ENCODE measurements around the gene CATSPERD. TPM values are rescaled to one million over a fixed set of nuclear protein-coding genes. Genes with fewer than 3 reads are reported as not detected.

Gene CATSPERD
- total and polyA plus RNA-seq, 8 donors = not detected

GRCh38 chr19:5683177-5683886 is 37.1 kb upstream of the CATSPERD start:
- 92 to 96% (median 94%) methylated on average over 10 of the region's 10 CpGs for WGBS, 5 donors
- intact Hi-C loops (cut with DNase I; ENCODE audit: low total_unique reads) = no loop called here

GRCh38 chr19:5684694-5685430 is 35.6 kb upstream of the CATSPERD start:
- DNase-seq = peak in 1 of 2 donors; percentile 9
- H3K27me3 ChIP-seq = no peaks in the 10 kb centered on the region
- no peak for TF ChIP-seq POLR2AphosphoS5 (IDR thresholded peaks at IDR 0.05)
- TF ChIP-seq EP300 (IDR thresholded peaks at IDR 0.05) = no peak
- no peak for TF ChIP-seq POLR2A (IDR thresholded peaks at IDR 0.05)
- TF ChIP-seq CTCF (IDR thresholded peaks at IDR 0.05) = no peak
- peaks cover 22 to 37% (median 29%) of the 10 kb centered on the region in 4 donors for H3K4me1 ChIP-seq
- intact Hi-C loops (cut with DNase I; ENCODE audit: low total_unique reads) = no loop called here
- H3K9me3 ChIP-seq = no peaks in the 10 kb centered on the region
- no peaks in the 10 kb centered on the region for H3K36me3 ChIP-seq
- H3K4me3 ChIP-seq = no peak overlapping the region
- H3K27ac ChIP-seq = no peak overlapping the region
- 85 to 94% (median 90%) methylated on average over 18 to 22 of the region's 22 CpGs for WGBS, 5 donors

More at GRCh38 chr19:5683177-5683886, 37.1 kb upstream of the CATSPERD start:
- H3K4me3 ChIP-seq = no peak overlapping the region
- peaks cover 25 to 43% (median 37%) of the 10 kb centered on the region in 4 donors for H3K4me1 ChIP-seq
- peak in 1 of 2 donors; percentile 4 for DNase-seq
- peaks cover 0 to 4% (median 3%) of the 10 kb centered on the region in 4 donors for H3K36me3 ChIP-seq
- no peaks in the 10 kb centered on the region for H3K9me3 ChIP-seq
- no peak for TF ChIP-seq EP300 (IDR thresholded peaks at IDR 0.05)
- TF ChIP-seq POLR2AphosphoS5 (IDR thresholded peaks at IDR 0.05) = no peak
- TF ChIP-seq CTCF (IDR thresholded peaks at IDR 0.05) = no peak
- no peaks in the 10 kb centered on the region for H3K27me3 ChIP-seq
- no peak overlapping the region for H3K27ac ChIP-seq

GRCh38 chr19:5686326-5686646 is 34.2 kb upstream of the CATSPERD start:
- H3K4me1 ChIP-seq = peaks cover 21 to 42% (median 32%) of the 10 kb centered on the region in 4 donors
- no peaks in the 10 kb centered on the region for H3K36me3 ChIP-seq
- no peaks in the 10 kb centered on the region for H3K9me3 ChIP-seq
- DNase-seq = no peak
- H3K27ac ChIP-seq = peak overlapping the region; percentile 83 to 92 (median 88)
- no peaks in the 10 kb centered on the region for H3K27me3 ChIP-seq
- TF ChIP-seq POLR2A (IDR thresholded peaks at IDR 0.05) = no peak
- WGBS, 5 donors = 18 to 36% (median 23%) methylated on average over 13 to 16 of the region's 16 CpGs
- intact Hi-C loops (cut with DNase I; ENCODE audit: low total_unique reads) = no loop called here
- H3K4me3 ChIP-seq = peak overlapping the region; percentile 60 to 70 (median 65)

- TF ChIP-seq POLR2AphosphoS5 (IDR thresholded peaks at IDR 0.05) = peak in 1 of 3 donors; percentile 74
- TF ChIP-seq CTCF (IDR thresholded peaks at IDR 0.05) = peak in 5 of 7 experiments; percentile 68 to 85 (median 72)
- no peak for TF ChIP-seq EP300 (IDR thresholded peaks at IDR 0.05)
- Histone ChIP-seq H3K9me3 (no peaks in the 10 kb centered on the region), H3K4me3 (peak overlapping the region; percentile 60 to 70 (median 65)), H3K27ac (peak overlapping the region; percentile 83 to 92 (median 88)), H3K36me3 (peaks cover 2 to 5% (median 4%) of the 10 kb centered on the region in 4 donors), H3K4me1 (peaks cover 25 to 44% (median 35%) of the 10 kb centered on the region in 4 donors), H3K27me3 (no peaks in the 10 kb centered on the region)
- WGBS, 5 donors = 0 to 1% (median 0%) methylated on average over 2 to 59 of the region's 59 CpGs
- DNase-seq = peak; percentile 98 to 99
- intact Hi-C loops (cut with DNase I; ENCODE audit: low total_unique reads) = no loop called here
These were observed 33.6 kb upstream of the CATSPERD start for GRCh38 chr19:5686647-5687359.
